ENCODE data around the gene NEFH. TPM values are rescaled to one million over a fixed set of nuclear protein-coding genes. Genes with fewer than 3 reads are reported as not detected.

NEFH gene
- total RNA-seq, 1 experiment from 2014 or later = not detected

- DNase-seq = no peak
- intact Hi-C loops (cut with micrococcal nuclease; ENCODE audit: unreplicated experiment) = no loop called here
- CTCF ChIA-PET = interaction anchor here (0.5 kb wide), 1 partner anchor 167 kb away, joined by 3 read pairs; no protein-coding TSS in a partner anchor
- H3K9me3 Mint-ChIP-seq (ENCODE audit: low read depth, unreplicated experiment) = no peaks in the 10 kb centered on the region
- no peak overlapping the region for H3K27ac Mint-ChIP-seq (ENCODE audit: unreplicated experiment)
- no peaks in the 10 kb centered on the region for H3K4me1 Mint-ChIP-seq (ENCODE audit: low read depth, unreplicated experiment)
- no peak overlapping the region for H3K4me3 Mint-ChIP-seq (ENCODE audit: low read depth, unreplicated experiment)
- TF ChIP-seq CTCF (IDR thresholded peaks at IDR 0.05; ENCODE audit: unreplicated experiment) = no peak
- H3K36me3 Mint-ChIP-seq (ENCODE audit: insufficient read depth, unreplicated experiment) = peaks cover 39% of the 10 kb centered on the region
- no peaks in the 10 kb centered on the region for H3K27me3 Mint-ChIP-seq (ENCODE audit: unreplicated experiment)
- BruUV-seq (replicated peaks) = no TSS peak
Measured at GRCh38 chr22:29531419-29531818, 51.4 kb downstream of the NEFH start.

- CTCF ChIA-PET = no interaction called here
- no peak for DNase-seq
- no peaks in the 10 kb centered on the region for H3K4me1 Mint-ChIP-seq (ENCODE audit: low read depth, unreplicated experiment)
- intact Hi-C loops (cut with micrococcal nuclease; ENCODE audit: unreplicated experiment) = no loop called here
- TF ChIP-seq CTCF (IDR thresholded peaks at IDR 0.05; ENCODE audit: unreplicated experiment) = no peak
- H3K9me3 Mint-ChIP-seq (ENCODE audit: low read depth, unreplicated experiment) = no peaks in the 10 kb centered on the region
- no peaks in the 10 kb centered on the region for H3K27me3 Mint-ChIP-seq (ENCODE audit: unreplicated experiment)
- H3K36me3 Mint-ChIP-seq (ENCODE audit: insufficient read depth, unreplicated experiment) = peaks cover 67% of the 10 kb centered on the region
- BruUV-seq (replicated peaks) = no TSS peak
- H3K4me3 Mint-ChIP-seq (ENCODE audit: low read depth, unreplicated experiment) = no peak overlapping the region
- no peak overlapping the region for H3K27ac Mint-ChIP-seq (ENCODE audit: unreplicated experiment)
Measured at GRCh38 chr22:29536411-29536810, 56.4 kb downstream of the NEFH start.

- Mint-ChIP-seq H3K9me3 (ENCODE audit: low read depth, unreplicated experiment) (no peaks in the 10 kb centered on the region), H3K4me1 (ENCODE audit: low read depth, unreplicated experiment) (no peaks in the 10 kb centered on the region), H3K27ac (ENCODE audit: unreplicated experiment) (no peak overlapping the region), H3K4me3 (ENCODE audit: low read depth, unreplicated experiment) (no peak overlapping the region), H3K27me3 (ENCODE audit: unreplicated experiment) (no peaks in the 10 kb centered on the region), H3K36me3 (ENCODE audit: insufficient read depth, unreplicated experiment) (peaks cover 66% of the 10 kb centered on the region)
- intact Hi-C loops (cut with micrococcal nuclease; ENCODE audit: unreplicated experiment) = no loop called here
- no TSS peak for BruUV-seq (replicated peaks)
- no peak for DNase-seq
- CTCF ChIA-PET = interaction anchor here (0.7 kb wide), 2 partner anchors 163 to 412 kb away, joined by 5 to 6 read pairs; no protein-coding TSS in a partner anchor
- no peak for TF ChIP-seq CTCF (IDR thresholded peaks at IDR 0.05; ENCODE audit: unreplicated experiment)
Measured at GRCh38 chr22:29539105-29539504, 59.1 kb downstream of the NEFH start.

Other genes starting within 250 kb of the NEFH start
- gene RHBDD3, start 212.2 kb upstream of the NEFH start, total RNA-seq (2022) = 51.5 and 51.7 TPM in 2 replicates
- 368 and 374 TPM in 2 replicates for gene EWSR1, start 211.9 kb upstream of the NEFH start, total RNA-seq (2022)
- 16.6 and 16.9 TPM in 2 replicates for gene GAS2L1, start 173.6 kb upstream of the NEFH start, total RNA-seq (2022)
- gene RASL10A, start 164.5 kb upstream of the NEFH start, total RNA-seq (2022) = 1.6 and 2.2 TPM in 2 replicates
- gene AP1B1, start 91.6 kb upstream of the NEFH start, total RNA-seq (2022) = 88.9 and 92.7 TPM in 2 replicates
- not detected in 2 replicates for gene RFPL1, start 41.6 kb upstream of the NEFH start, total RNA-seq (2022)
- gene THOC5, start 73.5 kb downstream of the NEFH start, total RNA-seq (2022) = 64.0 and 67.6 TPM in 2 replicates
- gene NIPSNAP1, start 100.9 kb downstream of the NEFH start, total RNA-seq (2022) = 115 and 117 TPM in 2 replicates
- 117 and 132 TPM in 2 replicates for gene NF2, start 123.4 kb downstream of the NEFH start, total RNA-seq (2022)
- not detected in 2 replicates for gene CABP7, start 239.8 kb downstream of the NEFH start, total RNA-seq (2022)

Data from Calu3 (cell line).